Transverse colon (tissue), 4 donors: ENCODE data around the gene TMBIM6. TPM values are rescaled to one million over a fixed set of nuclear protein-coding genes. Genes with fewer than 3 reads are reported as not detected.

Experiments used
- DNase-seq: peaks from one replicate; pipeline ENCODE4 v3.0.0-alpha.2; 2019
- H3K27ac ChIP-seq, 4 donors: fragments of 200-600 bp; sonication (generic); 2 replicates each; pipeline ENCODE4 v1.5.1; 2016 to 2018; ENCODE audit warnings: inconsistent platforms in 4 of 4
- H3K27me3 ChIP-seq: fragments of 200-600 bp; sonication (generic); 2 replicates; pipeline ENCODE4 v1.5.1; 2017; ENCODE audit warnings: inconsistent platforms
- H3K36me3 ChIP-seq, 4 donors: fragments of 200-600 bp; sonication (generic); 2 replicates each; pipeline ENCODE4 v1.5.1; 2017 to 2019; ENCODE audit warnings: inconsistent platforms in 4 of 4
- H3K4me1 ChIP-seq, 4 donors: fragments of 200-600 bp; sonication (generic); 2 replicates each; pipeline ENCODE4 v1.5.1; 2017 to 2020; ENCODE audit warnings: inconsistent platforms in 4 of 4
- H3K4me3 ChIP-seq, 4 donors: fragments of 200-600 bp; sonication (generic); 1 replicate in 1 of 4; 2 replicates in 3 of 4; pipeline versions ENCODE4 v1.5.1 to v1.6.1; 2017 to 2019; ENCODE audit warnings: inconsistent platforms in 4 of 4
- H3K9me3 ChIP-seq, 2 donors: fragments of 200-600 bp; sonication (generic); 2 replicates each; pipeline ENCODE4 v1.5.1; 2017 to 2019; ENCODE audit warnings: inconsistent platforms in 2 of 2
- EP300 ChIP-seq: sonication (generic); formaldehyde crosslinking; IDR thresholded peaks from one replicate; pipeline ENCODE4 v1.6.1; 2017; ENCODE audit warnings: antibody characterized with exemption, low read depth
- POLR2A ChIP-seq: fragments of 450-650 bp; IDR thresholded peaks from one replicate; pipeline ENCODE4 v1.6.1; 2016; ENCODE audit warnings: antibody characterized with exemption, mild to moderate bottlenecking, moderate library complexity
- POLR2AphosphoS5 ChIP-seq, 3 donors: sonication (generic); formaldehyde crosslinking; IDR thresholded peaks; one replicate each; pipeline ENCODE4 v1.6.1; 2016; ENCODE audit warnings: antibody characterized with exemption in 3 of 3
- WGBS, 2 donors: methylation state at CpG; one replicate each; pipeline ENCODE4 v1.1.5; 2018; ENCODE audit warnings: low coverage in 1 of 2; 5-methylcytosine and 5-hydroxymethylcytosine counted together
- in situ Hi-C, 4 donors: fragments of 200-750 bp; cut with MboI; loops; one replicate each; pipeline versions ENCODE4 v1.15.0 to v1.15.1; 2017; ENCODE audit warnings: low sequenced_read_pairs in 3 of 4, low pct_ligation_motif_present in 1 of 4, low pct_unique_long_range_greater_than_20kb in 1 of 4
- intact Hi-C: fragments of 100-400 bp; cut with DNase I; formaldehyde crosslinking; loops from one replicate; pipeline ENCODE4 v1.15.1; 2023; ENCODE audit warnings: low total_unique reads
- total RNA-seq, 4 donors: library from RNA; depleted of rRNA; stranded (reverse); fragments of >200 nt; gene quantifications; one replicate each; pipeline ENCODE4 v1.1.0, GENCODE V29; 2016
- TF ChIP-seq, protein P1 (sequence below), 5 experiments: fragments of 200-600 bp in 3 of 5; fragments of 450-650 bp in 2 of 5; sonication (generic) in 3 of 5; IDR thresholded peaks; 1 replicate in 2 of 5; 2 replicates in 3 of 5; pipeline ENCODE4 v1.5.1; 2016 to 2017; ENCODE audit warnings: antibody characterized with exemption in 5 of 5, inconsistent platforms in 3 of 5, mild to moderate bottlenecking in 2 of 5, moderate library complexity in 1 of 5

Gene TMBIM6
- total RNA-seq, 4 donors from 2014 or later = 234 to 709 (median 558) TPM

GRCh38 chr12:49792181-49792970 is 51.0 kb downstream of the TMBIM6 start:
- H3K27me3 ChIP-seq = no peaks in the 10 kb centered on the region
- no peak overlapping the region for H3K4me3 ChIP-seq
- TF ChIP-seq POLR2A = no peak
- TF ChIP-seq EP300 = no peak
- TF ChIP-seq POLR2AphosphoS5 (IDR thresholded peaks at IDR 0.05) = no peak
- TF ChIP-seq, protein P1, sequence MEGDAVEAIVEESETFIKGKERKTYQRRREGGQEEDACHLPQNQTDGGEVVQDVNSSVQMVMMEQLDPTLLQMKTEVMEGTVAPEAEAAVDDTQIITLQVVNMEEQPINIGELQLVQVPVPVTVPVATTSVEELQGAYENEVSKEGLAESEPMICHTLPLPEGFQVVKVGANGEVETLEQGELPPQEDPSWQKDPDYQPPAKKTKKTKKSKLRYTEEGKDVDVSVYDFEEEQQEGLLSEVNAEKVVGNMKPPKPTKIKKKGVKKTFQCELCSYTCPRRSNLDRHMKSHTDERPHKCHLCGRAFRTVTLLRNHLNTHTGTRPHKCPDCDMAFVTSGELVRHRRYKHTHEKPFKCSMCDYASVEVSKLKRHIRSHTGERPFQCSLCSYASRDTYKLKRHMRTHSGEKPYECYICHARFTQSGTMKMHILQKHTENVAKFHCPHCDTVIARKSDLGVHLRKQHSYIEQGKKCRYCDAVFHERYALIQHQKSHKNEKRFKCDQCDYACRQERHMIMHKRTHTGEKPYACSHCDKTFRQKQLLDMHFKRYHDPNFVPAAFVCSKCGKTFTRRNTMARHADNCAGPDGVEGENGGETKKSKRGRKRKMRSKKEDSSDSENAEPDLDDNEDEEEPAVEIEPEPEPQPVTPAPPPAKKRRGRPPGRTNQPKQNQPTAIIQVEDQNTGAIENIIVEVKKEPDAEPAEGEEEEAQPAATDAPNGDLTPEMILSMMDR (IDR thresholded peaks at IDR 0.05) = no peak
- no peak overlapping the region for H3K27ac ChIP-seq
- no peaks in the 10 kb centered on the region for H3K36me3 ChIP-seq
- intact Hi-C loops (no loop called here), in situ Hi-C loops (no loop called here)
- H3K9me3 ChIP-seq = no peaks in the 10 kb centered on the region
- no peak for DNase-seq
- 92% methylated on average over 15 of the region's 20 CpGs; no CpG with 5 or more reads in 1 of the 2 donors for WGBS, 2 donors
- H3K4me1 ChIP-seq = no peaks in the 10 kb centered on the region

GRCh38 chr12:49792976-49793580 is 51.7 kb downstream of the TMBIM6 start:
- H3K36me3 ChIP-seq = peaks cover 0 to 3% (median 0%) of the 10 kb centered on the region in 4 donors
- H3K4me3 ChIP-seq = no peak overlapping the region
- H3K27ac ChIP-seq = no peak overlapping the region
- TF ChIP-seq, protein P1 (IDR thresholded peaks at IDR 0.05) = no peak
- TF ChIP-seq EP300 (no peak), POLR2AphosphoS5 (IDR thresholded peaks at IDR 0.05) (no peak), POLR2A (no peak)
- 86% methylated on average over 11 of the region's 11 CpGs; no CpG with 5 or more reads in 1 of the 2 donors for WGBS, 2 donors
- no peak for DNase-seq
- no peaks in the 10 kb centered on the region for H3K4me1 ChIP-seq
- no peaks in the 10 kb centered on the region for H3K27me3 ChIP-seq
- in situ Hi-C loops = no loop called here
- H3K9me3 ChIP-seq = no peaks in the 10 kb centered on the region
- intact Hi-C loops = no loop called here

DNA sequence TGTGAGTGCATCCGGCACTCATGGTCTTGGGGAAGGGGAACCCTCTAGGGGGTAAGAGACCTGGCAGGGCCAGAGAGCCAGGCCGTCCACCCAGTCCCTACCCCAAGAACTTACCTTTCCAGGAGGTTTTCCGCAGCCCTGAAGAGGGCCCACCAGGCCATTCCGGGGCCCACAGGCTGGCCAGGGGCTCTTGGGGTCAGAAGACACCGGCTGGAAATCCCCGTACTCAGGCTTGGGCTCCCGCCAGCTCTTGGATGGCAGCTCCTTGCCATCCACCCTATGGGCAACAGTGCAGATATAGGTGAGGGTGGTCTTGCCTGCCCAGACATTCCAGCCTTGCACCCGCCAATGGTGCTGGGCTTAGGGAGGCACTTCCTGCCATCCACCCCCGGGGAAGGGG is 52.3 kb downstream of the TMBIM6 start:
- no peak for DNase-seq
- no peaks in the 10 kb centered on the region for H3K27me3 ChIP-seq
- in situ Hi-C loops = no loop called here
- H3K4me1 ChIP-seq = no peaks in the 10 kb centered on the region
- no peak overlapping the region for H3K27ac ChIP-seq
- intact Hi-C loops = no loop called here
- peaks cover 0 to 4% (median 0%) of the 10 kb centered on the region in 4 donors for H3K36me3 ChIP-seq
- no peaks in the 10 kb centered on the region for H3K9me3 ChIP-seq
- no peak for TF ChIP-seq POLR2A
- TF ChIP-seq, protein P1 (IDR thresholded peaks at IDR 0.05) = no peak
- TF ChIP-seq EP300 = no peak
- no peak for TF ChIP-seq POLR2AphosphoS5 (IDR thresholded peaks at IDR 0.05)
- WGBS, 2 donors = 88% methylated on average over 8 of the region's 9 CpGs; no CpG with 5 or more reads in 1 of the 2 donors
- H3K4me3 ChIP-seq = no peak overlapping the region

- DNase-seq = no peak
- in situ Hi-C loops (no loop called here), intact Hi-C loops (no loop called here)
- Histone ChIP-seq H3K36me3 (peaks cover 0 to 4% (median 0%) of the 10 kb centered on the region in 4 donors), H3K27ac (no peak overlapping the region), H3K27me3 (no peaks in the 10 kb centered on the region), H3K9me3 (no peaks in the 10 kb centered on the region), H3K4me3 (no peak overlapping the region), H3K4me1 (no peaks in the 10 kb centered on the region)
- 82 to 100% methylated on average over 1 to 5 of the region's 5 CpGs for WGBS, 2 donors
- TF ChIP-seq, protein P1 (IDR thresholded peaks at IDR 0.05) = no peak
- TF ChIP-seq POLR2AphosphoS5 (IDR thresholded peaks at IDR 0.05) = no peak
- TF ChIP-seq POLR2A = no peak
- TF ChIP-seq EP300 = no peak
Observed at GRCh38 chr12:49794021-49794420, 52.7 kb downstream of the TMBIM6 start.
